Activated naive CD8-positive, alpha-beta T cell treated with anti-CD3 and anti-CD28 coated beads for 36 hours (primary cell): Measurements from ENCODE around the gene GPLD1. TPM values are rescaled to one million over a fixed set of nuclear protein-coding genes. Genes with fewer than 3 reads are reported as not detected.

Experiments
- DNase-seq: peaks from one replicate; pipeline ENCODE4 v3.0.0; 2021
- H3K27ac Mint-ChIP-seq: one replicate; pipeline ENCODE4 v1.8.0; 2022; ENCODE audit warnings: mild to moderate bottlenecking, moderate library complexity, mixed read lengths
- H3K27me3 Mint-ChIP-seq: one replicate; pipeline ENCODE4 v1.8.0; 2022; ENCODE audit warnings: mild to moderate bottlenecking, mixed read lengths
- H3K36me3 Mint-ChIP-seq: one replicate; pipeline ENCODE4 v1.8.0; 2021; ENCODE audit warnings: mild to moderate bottlenecking, mixed read lengths
- H3K4me1 Mint-ChIP-seq: one replicate; pipeline ENCODE4 v1.8.0; 2021; ENCODE audit warnings: mixed read lengths
- H3K4me3 Mint-ChIP-seq: one replicate; pipeline ENCODE4 v1.8.0; 2022; ENCODE audit warnings: mild to moderate bottlenecking, moderate library complexity, mixed read lengths
- H3K9me3 Mint-ChIP-seq: one replicate; pipeline ENCODE4 v1.8.0; 2022; ENCODE audit warnings: mixed read lengths
- total RNA-seq, 2 experiments: library from RNA; stranded (reverse); gene quantifications; one replicate each; pipeline ENCODE4 v1.2.3, GENCODE V29; 2021

The GPLD1 gene
- total RNA-seq, 2 experiments from 2014 or later = 0.74 to 1.1 TPM

DNA sequence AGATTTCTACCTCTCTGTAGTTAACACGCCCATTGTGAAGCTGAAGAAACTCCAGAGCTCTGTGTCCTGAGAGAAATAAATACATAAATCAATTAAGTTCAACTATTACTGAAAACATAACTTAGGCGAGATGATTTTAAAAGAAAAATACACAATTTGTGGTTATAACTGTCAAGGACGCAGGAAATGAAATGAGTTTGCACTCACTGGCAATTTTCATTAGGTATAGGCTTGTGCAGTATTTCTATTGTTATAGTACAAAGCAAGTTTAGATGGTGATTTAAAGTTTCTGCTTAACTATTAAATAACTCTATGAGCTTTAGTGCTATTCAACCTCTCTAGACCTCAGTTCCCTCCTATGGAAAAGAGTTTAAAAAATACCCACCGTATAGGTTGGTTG is 3.3 kb downstream of the GPLD1 start:
- Mint-ChIP-seq H3K36me3 (no peaks in the 10 kb centered on the region), H3K27me3 (no peaks in the 10 kb centered on the region), H3K4me1 (no peaks in the 10 kb centered on the region), H3K4me3 (no peak overlapping the region), H3K27ac (no peak overlapping the region), H3K9me3 (no peaks in the 10 kb centered on the region)
- DNase-seq = no peak

DNA sequence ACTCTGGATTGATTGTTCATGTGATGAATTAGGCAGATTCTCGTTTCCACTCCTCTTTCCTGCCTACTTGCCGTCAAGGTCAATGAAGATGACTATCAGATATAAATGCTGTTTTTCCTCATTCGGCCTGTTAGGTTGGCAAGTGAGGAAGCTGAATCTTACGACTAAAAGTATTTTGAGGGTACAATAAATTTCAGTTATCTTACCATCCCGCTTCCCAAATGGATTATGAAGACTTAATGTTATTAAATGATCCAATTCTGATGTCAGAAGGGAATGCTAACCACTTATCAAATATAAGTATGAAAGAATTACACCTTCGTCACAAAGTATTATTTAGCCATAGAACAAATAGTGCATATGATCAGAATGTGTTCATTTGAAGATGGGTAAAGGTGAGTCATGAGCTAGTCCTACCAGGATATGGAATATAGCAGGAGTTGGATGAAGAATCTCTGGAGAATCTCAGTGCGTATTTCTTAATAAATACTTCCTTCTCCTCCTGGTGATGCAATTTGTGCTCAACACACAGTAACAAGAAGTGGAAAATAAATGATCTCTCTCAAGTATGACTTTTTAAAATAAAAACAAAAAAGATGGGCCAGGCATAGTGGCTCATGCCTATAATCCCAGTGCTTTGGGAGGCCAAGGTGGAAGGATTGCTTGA is 4.6 kb downstream of the GPLD1 start:
- Mint-ChIP-seq H3K4me3 (no peak overlapping the region), H3K27ac (no peak overlapping the region), H3K9me3 (no peaks in the 10 kb centered on the region), H3K36me3 (no peaks in the 10 kb centered on the region), H3K27me3 (no peaks in the 10 kb centered on the region), H3K4me1 (no peaks in the 10 kb centered on the region)
- DNase-seq = no peak

DNA sequence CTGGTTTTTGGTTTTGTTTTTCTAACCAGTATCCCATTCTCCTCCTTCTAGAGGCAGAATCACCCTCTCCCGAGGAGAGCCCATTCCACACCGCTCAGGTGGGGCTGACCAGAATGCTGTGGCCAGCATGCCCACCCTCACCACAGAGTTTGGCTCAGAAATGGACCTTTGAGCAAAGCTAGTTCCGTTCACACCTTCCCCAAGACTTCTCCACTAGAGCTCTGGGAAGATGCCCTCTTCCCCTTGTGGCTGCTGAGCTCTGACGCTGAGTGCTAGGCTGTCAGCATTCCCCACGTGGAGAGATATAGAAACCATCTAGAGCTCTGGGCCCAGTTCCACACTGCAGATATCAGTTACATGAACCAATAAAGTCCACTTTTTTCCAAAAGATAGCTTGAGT is 7.9 kb downstream of the GPLD1 start:
- Mint-ChIP-seq H3K36me3 (no peaks in the 10 kb centered on the region), H3K27ac (no peak overlapping the region), H3K4me3 (no peak overlapping the region), H3K9me3 (no peaks in the 10 kb centered on the region), H3K4me1 (no peaks in the 10 kb centered on the region), H3K27me3 (no peaks in the 10 kb centered on the region)
- DNase-seq = no peak

DNA sequence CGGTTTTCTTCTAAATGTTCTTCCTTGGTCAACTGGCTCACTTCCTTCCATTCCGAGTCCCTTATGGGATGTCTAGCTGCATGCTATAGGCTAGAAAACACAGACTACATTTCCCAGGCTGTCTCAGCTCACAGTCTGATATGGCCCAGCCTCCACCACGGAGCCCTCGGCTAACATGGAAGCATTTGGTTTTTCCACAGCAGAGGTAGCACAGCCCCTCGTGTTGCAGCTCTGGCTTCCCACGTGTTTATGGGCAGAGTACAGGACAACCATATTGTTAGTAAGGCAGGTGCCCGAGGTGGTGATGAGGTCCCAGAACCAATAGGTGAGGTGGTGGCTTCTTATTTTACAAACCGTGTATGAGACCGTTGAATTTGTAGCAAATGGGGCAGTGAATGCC is 8.7 kb downstream of the GPLD1 start:
- Mint-ChIP-seq H3K9me3 (no peaks in the 10 kb centered on the region), H3K4me1 (no peaks in the 10 kb centered on the region), H3K36me3 (no peaks in the 10 kb centered on the region), H3K4me3 (no peak overlapping the region), H3K27ac (no peak overlapping the region), H3K27me3 (no peaks in the 10 kb centered on the region)
- no peak for DNase-seq

DNA sequence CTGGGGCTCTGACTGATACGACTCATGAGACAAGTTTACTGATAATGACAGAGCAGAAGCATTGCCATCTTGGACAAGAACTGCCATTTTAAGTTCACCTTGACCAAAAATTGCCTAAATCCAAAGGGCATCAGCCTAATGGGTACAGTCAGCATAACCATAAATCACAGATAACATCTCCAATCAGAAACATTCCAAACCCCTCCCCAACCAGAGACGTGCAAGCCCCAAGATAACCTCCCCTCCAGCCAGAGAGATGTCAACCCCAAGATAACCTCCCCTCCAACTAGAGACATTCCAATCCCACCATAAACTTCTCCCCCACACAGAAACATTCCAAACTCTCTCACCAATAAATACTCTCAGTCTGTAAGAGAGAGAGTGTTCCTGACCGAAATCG is 10.5 kb downstream of the GPLD1 start:
- no peak for DNase-seq
- Mint-ChIP-seq H3K9me3 (no peaks in the 10 kb centered on the region), H3K27me3 (no peaks in the 10 kb centered on the region), H3K27ac (no peak overlapping the region), H3K4me1 (no peaks in the 10 kb centered on the region), H3K36me3 (no peaks in the 10 kb centered on the region), H3K4me3 (no peak overlapping the region)

DNA sequence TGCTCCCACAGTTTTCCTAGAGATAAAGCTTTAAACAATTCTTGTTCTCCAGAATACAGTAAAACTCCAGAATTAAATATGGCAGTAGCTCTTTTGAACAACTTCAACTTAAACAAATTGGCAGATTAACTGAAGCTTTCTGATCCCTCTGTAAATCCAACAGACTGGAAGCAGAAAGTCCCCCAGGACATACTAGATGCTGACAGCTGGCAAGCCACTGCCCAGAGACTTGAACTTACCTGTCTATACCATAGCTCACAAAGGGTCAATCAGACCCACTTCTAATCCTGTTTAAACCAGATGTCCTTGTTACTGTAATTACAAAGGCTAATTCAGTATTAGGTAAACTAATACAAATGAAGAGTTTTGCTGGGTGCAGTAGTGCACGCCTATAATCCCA is 12.3 kb downstream of the GPLD1 start:
- H3K36me3 Mint-ChIP-seq = no peaks in the 10 kb centered on the region
- H3K4me1 Mint-ChIP-seq = no peaks in the 10 kb centered on the region
- H3K4me3 Mint-ChIP-seq = no peak overlapping the region
- H3K9me3 Mint-ChIP-seq = no peaks in the 10 kb centered on the region
- no peaks in the 10 kb centered on the region for H3K27me3 Mint-ChIP-seq
- no peak for DNase-seq
- H3K27ac Mint-ChIP-seq = no peak overlapping the region

DNA sequence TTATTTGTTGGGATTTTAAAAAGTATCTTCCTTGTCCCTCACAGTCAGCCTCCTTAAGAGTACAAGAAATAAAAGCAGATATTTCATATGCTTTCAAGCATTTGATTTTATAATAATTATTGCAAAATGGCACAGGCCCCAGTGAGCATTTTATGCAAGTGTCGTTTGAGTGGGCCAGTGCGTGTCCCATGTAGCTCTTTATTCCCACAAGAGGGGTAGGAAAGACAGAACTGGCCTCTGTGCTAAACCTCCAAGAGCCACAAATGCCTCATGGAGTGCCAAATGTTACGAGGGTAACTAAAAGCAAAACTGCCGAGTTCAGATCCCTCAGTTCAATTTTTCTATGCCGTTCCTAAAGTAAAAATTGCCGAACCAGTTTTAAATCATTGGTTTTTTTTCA is 12.7 kb downstream of the GPLD1 start:
- H3K9me3 Mint-ChIP-seq = no peaks in the 10 kb centered on the region
- no peaks in the 10 kb centered on the region for H3K4me1 Mint-ChIP-seq
- no peak for DNase-seq
- no peaks in the 10 kb centered on the region for H3K36me3 Mint-ChIP-seq
- no peak overlapping the region for H3K4me3 Mint-ChIP-seq
- no peak overlapping the region for H3K27ac Mint-ChIP-seq
- H3K27me3 Mint-ChIP-seq = no peaks in the 10 kb centered on the region

DNA sequence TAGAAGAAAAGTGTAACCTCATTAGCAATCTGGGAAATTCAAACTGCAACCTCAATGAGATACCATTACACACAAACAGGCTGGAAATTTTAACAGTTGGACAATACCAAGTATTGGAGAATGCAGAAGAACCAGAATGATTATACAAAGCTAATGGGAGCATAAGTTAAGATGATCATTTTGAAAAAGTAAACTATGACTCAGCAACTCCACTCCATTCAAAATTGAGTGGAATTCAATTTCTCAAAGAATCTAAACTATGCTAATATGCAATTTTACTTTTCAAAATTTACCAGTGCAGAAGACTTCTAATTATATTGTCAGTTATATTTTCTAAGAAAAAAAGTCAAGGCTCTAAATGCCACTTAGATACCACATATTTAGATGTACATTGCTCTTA is 17.2 kb downstream of the GPLD1 start:
- H3K27me3 Mint-ChIP-seq = no peaks in the 10 kb centered on the region
- H3K4me3 Mint-ChIP-seq = no peak overlapping the region
- H3K9me3 Mint-ChIP-seq = no peaks in the 10 kb centered on the region
- no peaks in the 10 kb centered on the region for H3K36me3 Mint-ChIP-seq
- DNase-seq = no peak
- no peak overlapping the region for H3K27ac Mint-ChIP-seq
- no peaks in the 10 kb centered on the region for H3K4me1 Mint-ChIP-seq

DNA sequence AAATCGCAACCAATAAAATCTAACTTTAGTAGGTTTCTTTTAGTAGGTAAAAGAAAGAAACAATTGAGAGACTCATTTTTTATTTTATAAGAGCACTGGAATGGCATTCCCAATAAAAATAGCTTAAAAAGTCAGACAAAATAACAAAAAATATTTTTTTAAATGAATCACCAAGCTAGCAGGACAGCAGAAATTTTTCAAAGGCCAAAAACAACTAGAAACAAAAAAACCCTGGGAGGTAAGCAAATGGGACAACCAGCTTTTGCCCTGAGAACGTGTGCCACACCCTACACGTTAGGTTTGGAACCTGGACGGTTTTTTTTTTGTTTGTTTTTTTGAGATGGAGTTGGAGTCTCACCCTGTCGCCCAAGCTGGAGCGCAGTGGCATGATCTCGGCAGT is 19.6 kb downstream of the GPLD1 start:
- Mint-ChIP-seq H3K27me3 (no peaks in the 10 kb centered on the region), H3K9me3 (no peaks in the 10 kb centered on the region), H3K4me1 (no peaks in the 10 kb centered on the region), H3K36me3 (no peaks in the 10 kb centered on the region), H3K27ac (no peak overlapping the region), H3K4me3 (no peak overlapping the region)
- no peak for DNase-seq

DNA sequence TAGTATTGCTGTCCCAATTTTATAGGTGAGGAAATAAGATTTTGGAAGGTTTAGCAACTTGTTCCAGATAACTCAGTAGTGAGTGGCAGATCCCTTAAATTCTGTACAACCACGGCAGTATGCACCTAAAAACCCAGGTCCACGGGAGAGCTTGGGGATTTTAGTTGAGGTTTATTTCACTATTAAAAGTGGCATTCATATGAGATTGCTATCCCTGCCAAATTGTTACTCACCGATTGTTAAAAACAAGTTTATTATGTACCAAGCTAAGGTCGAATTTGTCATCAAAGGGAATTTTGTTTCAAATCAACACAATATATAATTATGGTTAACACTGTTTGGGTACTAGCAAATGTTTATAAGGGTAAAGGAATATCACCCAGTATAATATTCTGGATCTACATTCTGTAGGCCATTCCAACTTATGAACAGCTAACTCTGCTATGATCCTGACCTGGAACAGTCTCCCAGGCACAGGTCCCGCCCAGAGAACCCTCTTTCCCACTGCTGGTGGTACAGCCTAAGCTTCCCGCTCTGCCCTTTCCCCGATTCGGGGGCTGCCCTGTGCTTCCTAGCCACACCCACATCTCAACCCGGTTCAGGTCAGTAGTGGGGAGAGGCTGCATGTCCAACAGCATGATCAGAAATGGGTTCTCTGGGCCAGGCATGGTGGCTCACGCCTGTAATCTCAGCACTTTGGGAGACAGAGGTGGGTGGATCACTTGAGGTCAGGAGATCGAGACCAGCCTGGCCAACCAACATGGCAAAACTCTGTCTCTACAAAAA is 24.9 kb downstream of the GPLD1 start:
- Mint-ChIP-seq H3K36me3 (no peaks in the 10 kb centered on the region), H3K9me3 (no peaks in the 10 kb centered on the region), H3K4me1 (no peaks in the 10 kb centered on the region), H3K27me3 (no peaks in the 10 kb centered on the region), H3K4me3 (no peak overlapping the region), H3K27ac (no peak overlapping the region)
- no peak for DNase-seq

DNA sequence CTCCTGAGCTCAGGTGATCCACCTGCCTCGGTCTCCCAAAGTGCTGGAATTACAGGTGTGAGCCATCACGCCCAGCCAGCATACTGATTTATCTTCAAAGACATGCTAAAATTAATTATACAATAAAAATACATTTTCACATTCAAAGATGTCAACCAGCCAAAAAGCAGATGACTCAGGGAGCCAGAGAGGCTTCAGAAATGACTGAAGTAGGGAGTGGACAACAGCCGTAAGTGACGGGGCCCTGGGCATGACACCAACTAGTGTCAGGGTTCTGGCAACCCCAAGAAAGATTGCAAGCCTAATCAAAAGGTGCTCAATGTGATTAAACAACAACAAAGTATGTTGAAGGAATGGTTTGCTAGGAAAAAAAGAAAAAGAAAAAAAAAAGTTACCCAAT is 28.4 kb downstream of the GPLD1 start:
- Mint-ChIP-seq H3K9me3 (no peaks in the 10 kb centered on the region), H3K27ac (no peak overlapping the region), H3K27me3 (no peaks in the 10 kb centered on the region), H3K36me3 (no peaks in the 10 kb centered on the region), H3K4me1 (no peaks in the 10 kb centered on the region), H3K4me3 (no peak overlapping the region)
- no peak for DNase-seq

DNA sequence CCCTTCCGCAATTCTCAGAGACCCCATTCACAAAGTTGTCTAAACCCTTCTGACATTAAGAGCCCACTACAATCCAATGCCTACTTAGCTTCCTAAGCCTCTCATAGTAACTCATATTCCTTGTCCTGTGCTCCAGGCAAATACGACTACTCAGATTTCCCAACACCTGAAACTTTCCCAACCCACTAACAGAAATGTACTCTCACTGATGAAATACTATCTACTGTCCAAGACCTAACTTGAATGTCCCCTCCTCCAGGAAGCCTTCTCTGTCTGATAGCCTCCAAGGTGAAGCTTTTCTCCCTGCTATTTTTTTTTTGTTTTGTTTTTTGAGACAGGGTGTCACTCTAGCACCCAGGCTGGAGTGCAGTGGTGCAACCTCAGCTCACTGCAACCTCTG is 30.4 kb downstream of the GPLD1 start:
- Mint-ChIP-seq H3K27ac (no peak overlapping the region), H3K4me3 (no peak overlapping the region), H3K4me1 (no peaks in the 10 kb centered on the region), H3K9me3 (no peaks in the 10 kb centered on the region), H3K36me3 (no peaks in the 10 kb centered on the region), H3K27me3 (no peaks in the 10 kb centered on the region)
- DNase-seq = no peak

DNA sequence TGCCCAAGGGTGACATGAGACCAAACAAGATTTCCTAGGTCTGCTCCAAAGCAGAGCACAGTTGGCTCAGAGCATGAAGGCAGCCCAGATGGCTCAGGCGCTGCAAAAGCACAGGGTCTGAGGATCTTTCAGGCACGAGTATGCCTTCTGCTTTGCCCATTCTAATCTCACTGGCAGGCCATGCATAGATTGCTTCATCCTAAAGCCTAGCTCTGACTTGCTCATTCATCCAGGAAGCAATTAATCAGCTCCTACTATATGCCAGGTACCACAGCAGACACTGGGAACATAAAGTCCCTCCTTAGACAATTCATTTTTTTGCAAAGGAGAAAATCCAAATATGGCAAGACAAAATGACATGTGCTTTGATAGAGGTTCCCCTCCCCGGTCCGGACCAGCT is 31.2 kb downstream of the GPLD1 start:
- no peaks in the 10 kb centered on the region for H3K27me3 Mint-ChIP-seq
- no peak overlapping the region for H3K27ac Mint-ChIP-seq
- DNase-seq = no peak
- H3K36me3 Mint-ChIP-seq = no peaks in the 10 kb centered on the region
- H3K4me1 Mint-ChIP-seq = no peaks in the 10 kb centered on the region
- H3K9me3 Mint-ChIP-seq = no peaks in the 10 kb centered on the region
- H3K4me3 Mint-ChIP-seq = no peak overlapping the region

DNA sequence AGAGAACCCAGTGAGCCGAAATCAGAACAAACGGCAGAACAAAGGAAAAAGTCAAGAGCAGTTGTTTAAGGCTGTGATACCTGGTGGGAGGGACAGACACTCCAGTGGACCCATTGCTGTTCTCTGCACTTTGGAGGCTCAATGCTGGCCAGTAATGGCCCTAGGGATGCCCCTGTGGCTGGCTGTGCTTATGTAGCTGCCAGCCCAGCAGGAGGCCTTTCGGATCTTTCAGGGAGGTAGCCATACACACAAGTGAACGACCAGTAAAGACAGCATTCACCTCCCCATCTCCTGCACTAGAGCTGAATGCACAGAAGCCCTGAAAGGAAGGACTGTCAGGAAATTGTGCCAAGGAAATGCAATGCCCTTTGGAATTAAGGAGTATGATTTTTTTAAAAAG is 34.3 kb downstream of the GPLD1 start:
- no peak for DNase-seq
- H3K36me3 Mint-ChIP-seq = no peaks in the 10 kb centered on the region
- H3K9me3 Mint-ChIP-seq = no peaks in the 10 kb centered on the region
- no peaks in the 10 kb centered on the region for H3K27me3 Mint-ChIP-seq
- H3K27ac Mint-ChIP-seq = no peak overlapping the region
- no peaks in the 10 kb centered on the region for H3K4me1 Mint-ChIP-seq
- H3K4me3 Mint-ChIP-seq = no peak overlapping the region

DNA sequence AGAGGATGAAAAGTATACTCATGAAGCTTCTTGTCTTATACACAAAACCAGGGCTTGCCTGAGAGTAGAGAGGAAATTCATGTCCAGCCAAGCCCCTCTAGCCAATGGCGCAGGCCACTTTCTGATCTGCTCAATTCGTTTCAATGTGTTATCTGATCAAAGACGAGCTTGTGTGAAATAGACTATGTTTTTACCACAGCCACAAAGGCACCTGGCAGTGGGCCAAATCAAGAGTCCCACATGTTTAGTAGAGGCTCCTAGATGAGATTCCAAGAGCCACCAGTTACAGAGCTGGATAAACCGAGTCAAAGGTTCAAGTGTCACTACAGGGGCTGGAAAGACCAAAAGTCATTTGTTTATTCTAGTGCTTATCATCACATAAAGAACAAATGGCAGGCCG is 34.9 kb downstream of the GPLD1 start:
- no peaks in the 10 kb centered on the region for H3K27me3 Mint-ChIP-seq

DNA sequence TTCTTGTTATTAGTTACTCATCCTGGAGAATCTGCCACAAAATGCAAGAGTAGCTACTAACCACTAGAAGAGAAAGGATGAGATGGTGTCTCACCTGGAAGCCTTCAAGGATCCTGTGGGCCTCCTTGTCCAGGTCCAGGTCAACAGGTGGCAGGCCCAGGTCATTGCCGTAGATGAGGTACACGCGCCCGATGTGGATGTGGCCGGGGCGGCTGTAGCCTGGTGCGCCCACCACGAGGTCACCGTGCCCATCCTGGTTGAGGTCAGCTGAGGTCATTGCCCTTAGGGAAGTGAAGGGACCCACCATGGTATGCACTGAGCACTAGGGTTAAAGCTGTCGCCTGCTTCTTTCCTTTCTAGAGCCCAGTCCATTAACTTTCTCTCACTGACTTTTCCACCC is 35.5 kb downstream of the GPLD1 start:
- H3K27ac Mint-ChIP-seq = no peak overlapping the region
- H3K9me3 Mint-ChIP-seq = no peaks in the 10 kb centered on the region

More for the DNA sequence above, 34.9 kb downstream of the GPLD1 start:
- no peaks in the 10 kb centered on the region for H3K4me1 Mint-ChIP-seq
- DNase-seq = no peak
- H3K4me3 Mint-ChIP-seq = no peak overlapping the region
- no peaks in the 10 kb centered on the region for H3K9me3 Mint-ChIP-seq
- no peak overlapping the region for H3K27ac Mint-ChIP-seq
- no peaks in the 10 kb centered on the region for H3K36me3 Mint-ChIP-seq

More for the DNA sequence above, 35.5 kb downstream of the GPLD1 start:
- Mint-ChIP-seq H3K4me1 (no peaks in the 10 kb centered on the region), H3K4me3 (no peak overlapping the region), H3K27me3 (no peaks in the 10 kb centered on the region), H3K36me3 (no peaks in the 10 kb centered on the region)
- DNase-seq = no peak
